ENCODE results near the gene HNRNPLL.
"Not testable (repeated sequence)": the region's sequence is repeated elsewhere in the genome, so short reads cannot be mapped to it uniquely, and the experiment has no call there.

HNRNPLL gene

GRCh38 chr2:38602732-38603401 lies at the start of gene HNRNPLL:
HNRNPLL (minus strand) TSS chr2:38602928; CDS start chr2:38602626, 302 bp downstream.
- DNase-seq: peak; percentile 99

DNA sequence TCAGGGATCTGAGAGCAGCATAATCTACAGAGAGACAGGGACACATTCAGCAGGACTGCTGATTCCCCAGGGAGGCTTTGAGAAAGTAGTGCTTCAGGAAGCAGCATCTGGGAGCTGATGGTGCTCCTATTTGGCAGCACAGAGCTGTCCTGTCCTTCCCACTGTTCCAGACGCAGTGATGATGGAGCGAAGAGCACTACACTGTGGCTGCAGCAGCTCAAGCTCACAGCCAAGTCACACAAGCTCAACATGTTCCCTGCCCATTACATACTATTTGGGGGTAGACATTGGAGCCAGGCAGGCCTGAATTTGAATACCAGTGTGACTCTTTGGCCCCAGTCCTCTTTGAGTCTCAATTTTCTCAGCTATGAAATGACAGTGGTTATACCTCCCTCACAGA lies 48.0 kb upstream of the HNRNPLL start:
- DNase-seq: no peak

DNA sequence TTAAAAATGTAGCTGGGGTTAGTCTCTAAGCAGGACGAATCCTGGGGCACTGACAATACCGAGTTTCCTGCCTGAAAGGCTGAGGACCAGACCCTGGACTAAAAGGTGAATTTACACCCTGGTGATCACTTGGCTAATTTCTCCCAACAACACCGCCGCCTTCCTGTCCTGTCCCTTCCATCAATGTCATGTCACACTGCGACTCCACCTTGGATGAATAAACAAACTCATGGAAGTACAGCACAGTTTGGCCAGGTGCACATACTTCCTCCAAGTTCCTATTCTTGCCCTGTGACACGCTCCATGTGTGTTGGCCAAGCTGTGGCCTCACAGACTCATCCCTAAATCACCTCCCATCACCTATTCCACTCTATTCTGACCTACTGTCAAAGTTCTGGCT lies 47.3 kb upstream of the HNRNPLL start:
- DNase-seq: no peak

- no peak for DNase-seq
Observed at GRCh38 chr2:38649176-38649728, 46.5 kb upstream of the HNRNPLL start.

DNA sequence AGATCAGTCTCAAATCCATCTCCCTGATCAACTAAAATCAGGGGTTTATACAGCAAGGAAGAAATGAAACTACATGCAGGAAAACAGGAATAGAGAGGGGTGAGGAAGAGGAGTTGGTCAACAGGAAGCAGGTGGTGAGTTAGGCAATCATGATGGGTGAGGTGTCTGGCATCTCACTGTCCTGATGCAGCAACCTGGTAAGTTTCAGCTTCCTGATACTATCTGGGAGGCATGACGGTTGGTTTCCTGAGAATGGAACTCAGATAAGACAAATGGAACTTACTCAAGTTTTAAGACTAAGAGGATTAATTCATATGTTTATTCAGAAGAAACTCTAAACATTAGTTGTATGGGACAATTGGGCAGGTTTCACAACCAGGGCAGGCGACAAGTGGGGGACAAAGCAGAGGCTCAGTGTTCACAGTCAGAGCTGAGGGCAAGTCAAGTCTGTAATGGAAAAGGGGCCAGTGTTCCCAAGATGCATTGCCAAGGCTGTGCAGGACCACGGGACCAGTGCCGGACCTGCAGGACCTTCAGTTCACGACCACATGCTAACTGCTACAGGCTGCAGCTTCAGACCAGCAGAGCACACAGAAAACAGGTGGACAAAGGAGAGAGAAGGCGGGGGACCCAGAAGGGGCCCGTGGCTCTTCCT lies 45.5 kb upstream of the HNRNPLL start:
- DNase-seq: no peak

- DNase-seq: peak in 1 of 2 experiments; percentile 22
Observed at GRCh38 chr2:38643683-38644511, 41.2 kb upstream of the HNRNPLL start.

DNA sequence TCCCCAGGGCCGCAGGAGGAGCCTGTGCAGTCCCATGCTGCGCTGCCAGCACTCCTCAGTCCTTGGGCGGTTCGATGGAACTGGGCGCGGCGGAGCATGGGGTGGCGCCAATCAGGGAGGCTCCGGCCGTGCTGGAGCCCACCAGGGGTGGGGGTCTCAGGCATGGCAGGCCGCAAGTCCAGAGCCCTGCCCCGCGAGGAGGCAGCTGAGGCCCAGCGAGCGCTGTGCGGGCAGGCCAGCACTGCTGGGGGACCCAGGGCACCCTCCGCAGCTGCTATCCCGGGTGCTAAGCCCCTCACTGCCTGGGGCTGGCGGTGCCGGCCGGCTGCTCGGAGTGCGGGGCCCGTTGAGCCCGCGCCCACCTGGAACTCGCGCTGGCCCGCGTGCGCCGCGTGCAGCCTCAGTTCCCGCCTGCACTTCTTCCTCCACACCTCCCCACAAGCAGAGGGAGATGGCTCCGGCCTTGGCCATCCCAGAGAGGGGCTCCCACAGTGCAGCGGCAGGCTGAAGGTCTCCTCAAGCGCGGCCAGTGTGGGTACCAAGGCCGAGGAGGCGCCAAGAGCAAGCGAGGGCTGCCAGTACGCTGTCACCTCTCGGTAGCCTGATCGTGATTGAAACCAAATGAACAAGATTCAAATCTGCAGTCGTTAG lies 40.4 kb upstream of the HNRNPLL start:
- no peak for DNase-seq

- not testable (repeated sequence) for DNase-seq
Observed at GRCh38 chr2:38642373-38643017, 39.8 kb upstream of the HNRNPLL start.

DNA sequence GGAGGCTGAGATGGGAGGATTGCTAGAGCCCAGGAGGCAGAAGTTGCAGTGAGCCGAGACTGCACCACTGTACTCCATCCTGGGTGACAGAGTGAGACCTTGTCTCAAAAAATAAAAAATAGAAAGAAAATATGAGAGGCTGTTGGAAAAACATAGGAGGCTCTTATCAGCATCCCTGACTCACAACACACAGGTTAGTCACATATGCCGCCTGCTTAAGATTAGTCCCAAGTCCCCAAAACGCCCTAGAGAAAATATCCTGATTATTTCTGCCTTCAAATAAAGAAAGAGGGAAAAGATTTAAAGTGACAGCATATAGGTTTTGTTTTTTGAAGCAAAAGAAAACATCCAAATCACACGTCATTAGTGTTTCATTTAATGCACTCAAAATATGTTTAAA lies 33.3 kb upstream of the HNRNPLL start:
- DNase-seq: no peak

GRCh38 chr2:38635139-38635538 lies 32.4 kb upstream of the HNRNPLL start:
- no peak for DNase-seq

DNA sequence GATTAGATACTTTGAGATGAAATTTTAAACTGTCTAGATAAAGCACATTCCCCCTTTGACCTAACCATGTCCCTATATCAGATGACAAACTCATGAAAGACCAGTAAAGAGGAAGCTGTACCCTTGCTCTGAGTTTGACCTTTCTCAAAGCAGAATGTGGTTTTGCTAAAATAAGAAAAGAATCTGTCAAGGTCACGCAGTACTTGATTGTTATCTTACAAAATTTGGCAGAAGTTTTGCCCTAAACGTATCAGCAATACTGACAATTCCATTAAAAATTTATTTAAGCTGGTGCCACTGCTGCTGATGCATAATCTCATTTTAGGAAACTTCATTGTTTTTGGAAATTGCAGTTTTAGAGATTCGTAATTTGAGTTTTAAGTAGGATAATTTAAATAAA lies 32.0 kb upstream of the HNRNPLL start:
- no peak for DNase-seq

GRCh38 chr2:38633895-38634294 lies 31.2 kb upstream of the HNRNPLL start:
- DNase-seq: no peak

DNA sequence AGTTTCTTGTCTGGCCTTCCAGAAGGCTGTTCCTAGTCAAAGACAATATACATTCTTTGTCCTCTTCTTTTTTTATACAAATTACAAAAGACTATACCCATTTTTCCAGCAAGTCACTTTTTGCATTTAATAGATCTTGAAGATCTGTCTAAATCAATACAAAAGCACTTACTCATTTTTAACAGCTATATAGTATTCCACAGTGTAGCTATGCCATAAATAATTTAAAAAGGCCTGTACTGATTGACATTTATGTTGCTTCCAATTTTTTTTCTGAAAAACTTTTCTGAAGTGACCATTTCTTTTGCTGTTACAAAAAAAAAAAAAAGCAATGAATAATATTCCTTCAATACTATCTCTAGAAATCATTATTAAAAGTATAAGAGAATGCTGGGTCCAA lies 30.3 kb upstream of the HNRNPLL start:
- DNase-seq: no peak

DNA sequence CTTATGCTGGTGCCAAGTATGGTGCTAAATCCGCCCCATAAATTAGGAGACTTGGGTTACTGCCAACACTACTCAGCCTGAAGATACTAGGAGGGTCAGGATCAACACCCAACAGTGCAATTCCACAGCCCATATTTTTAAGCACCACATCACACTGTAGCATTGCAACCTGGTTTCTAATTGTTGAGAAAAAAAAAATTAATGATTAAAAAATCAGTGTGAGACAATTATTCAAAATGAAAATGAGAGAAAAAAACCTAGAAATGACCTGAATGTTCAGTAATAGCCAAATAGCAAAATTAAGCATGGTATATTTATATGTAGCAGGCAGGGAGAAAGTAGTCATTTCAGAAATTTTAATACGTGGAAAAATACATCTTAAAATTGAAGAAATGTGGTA lies 29.2 kb upstream of the HNRNPLL start:
- DNase-seq: no peak

- DNase-seq: no peak
Observed at GRCh38 chr2:38629684-38630083, 27.0 kb upstream of the HNRNPLL start.

DNA sequence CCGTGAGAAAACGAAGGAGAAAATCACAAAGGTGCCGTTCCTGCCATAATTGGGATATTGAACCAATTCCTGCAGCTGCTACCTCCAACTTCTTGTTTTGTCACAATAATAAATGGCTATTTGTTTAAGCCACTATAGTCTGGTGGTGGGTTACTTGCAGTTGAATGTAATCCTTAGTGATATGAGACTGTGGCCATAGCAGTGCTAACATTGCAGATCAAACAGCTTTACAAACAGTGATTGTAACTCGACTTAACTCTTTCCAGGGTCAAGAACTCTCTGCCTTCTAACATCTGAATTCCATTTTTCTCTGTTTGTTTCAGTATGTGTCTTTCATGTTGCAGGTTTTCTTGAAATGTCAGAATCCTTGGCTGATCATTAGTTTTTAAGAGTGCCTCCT lies 24.7 kb upstream of the HNRNPLL start:
- DNase-seq: no peak

DNA sequence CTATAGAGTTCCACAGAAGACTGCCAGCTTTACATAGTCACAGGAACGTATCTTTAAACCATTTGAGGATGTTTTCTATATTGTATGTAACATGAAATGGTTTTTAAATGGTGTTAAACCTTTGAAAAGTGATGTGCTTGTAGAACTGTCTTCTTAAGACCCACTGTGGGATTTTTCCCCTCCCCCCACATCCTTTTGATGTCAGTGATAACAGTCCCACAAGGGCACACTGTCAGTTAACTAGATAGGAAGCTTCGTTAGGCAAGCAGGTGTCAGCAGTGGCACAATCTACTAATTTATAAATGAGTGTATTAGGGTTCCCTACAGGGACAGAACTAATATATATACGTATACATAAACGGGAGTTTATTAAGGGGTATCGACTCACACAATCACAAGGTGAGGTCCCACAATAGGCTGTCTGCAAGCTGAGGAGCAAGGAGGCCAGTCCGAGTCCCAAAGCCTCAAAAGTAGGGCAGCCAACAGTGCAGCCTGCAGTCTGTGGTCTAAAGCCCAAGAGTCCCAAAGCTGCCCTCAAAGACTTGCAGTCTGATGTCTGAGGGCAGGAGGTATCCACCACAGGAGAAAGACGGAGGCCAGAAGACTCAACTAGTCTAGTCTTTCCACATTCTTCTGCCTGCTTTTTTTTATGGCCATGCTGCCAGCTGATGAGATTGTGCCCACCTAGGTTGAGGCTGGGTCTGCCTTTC lies 23.8 kb upstream of the HNRNPLL start:
- DNase-seq: no peak

- DNase-seq: no peak
Observed at GRCh38 chr2:38622210-38622609, 19.5 kb upstream of the HNRNPLL start.

- DNase-seq: no peak
Observed at GRCh38 chr2:38621018-38621417, 18.3 kb upstream of the HNRNPLL start.

DNA sequence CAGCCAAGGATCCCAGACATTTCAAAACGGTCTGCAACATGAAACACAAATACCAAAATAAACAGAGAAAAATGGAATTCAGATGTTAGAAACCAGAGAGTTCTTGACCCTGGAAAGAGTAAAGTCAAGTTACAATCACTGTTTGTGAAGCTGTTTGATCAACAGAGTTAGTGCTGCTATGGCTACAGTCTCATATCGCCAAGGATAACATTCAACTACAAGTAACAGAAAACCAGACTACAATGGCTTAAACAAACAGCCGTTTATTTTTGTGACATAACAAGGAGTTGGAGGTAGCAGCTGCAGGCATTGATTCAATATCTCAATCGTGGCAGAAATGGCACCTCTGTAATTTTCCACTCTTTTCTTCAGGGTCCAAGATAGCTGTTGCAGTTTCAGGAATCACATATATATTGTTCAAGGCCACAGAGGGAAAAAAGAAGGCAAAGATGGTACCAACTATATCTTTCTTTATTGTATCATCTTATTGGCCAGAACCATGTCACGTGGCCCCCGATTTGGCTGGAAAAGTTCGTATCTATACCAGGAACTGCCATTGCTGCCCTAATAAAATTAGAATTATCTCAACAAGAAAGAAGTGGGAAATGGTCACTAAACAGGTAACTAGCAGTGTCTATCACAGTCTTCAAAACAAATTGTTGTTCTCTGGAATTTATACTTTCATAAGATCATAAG lies 17.7 kb upstream of the HNRNPLL start:
- no peak for DNase-seq
